ENCODE results near the gene PRKCA. TPM values are rescaled to one million over a fixed set of nuclear protein-coding genes. Genes with fewer than 3 reads are reported as not detected.

Gene PRKCA
- total RNA-seq, 1 donor from 2014 or later = 29.0 TPM

GRCh38 chr17:66533986-66534385, 231.6 kb downstream of the PRKCA start:
- Histone ChIP-seq H3K27me3 (ENCODE audit: low read depth) (no peaks in the 10 kb centered on the region), H3K9me3 (no peaks in the 10 kb centered on the region), H3K4me3 (no peak overlapping the region), H3K4me1 (no peaks in the 10 kb centered on the region), H3K36me3 (no peaks in the 10 kb centered on the region), H3K27ac (no peak overlapping the region)
- DNase-seq (no peak), ATAC-seq (no peak)
- TF ChIP-seq CTCF (IDR thresholded peaks at IDR 0.05) = no peak
- intact Hi-C loops (cut with DNase I) = no loop called here

- ATAC-seq = no peak
- Histone ChIP-seq H3K9me3 (no peaks in the 10 kb centered on the region), H3K27me3 (ENCODE audit: low read depth) (no peaks in the 10 kb centered on the region), H3K4me3 (no peak overlapping the region), H3K27ac (no peak overlapping the region), H3K36me3 (no peaks in the 10 kb centered on the region), H3K4me1 (peaks cover 4% of the 10 kb centered on the region)
- intact Hi-C loops (cut with DNase I) = no loop called here
- TF ChIP-seq CTCF (IDR thresholded peaks at IDR 0.05) = no peak
- DNase-seq = no peak
Measured at GRCh38 chr17:66535611-66536010, 233.2 kb downstream of the PRKCA start.

- H3K27me3 ChIP-seq (ENCODE audit: low read depth) = no peaks in the 10 kb centered on the region
- H3K4me3 ChIP-seq = no peak overlapping the region
- no peak for TF ChIP-seq CTCF (IDR thresholded peaks at IDR 0.05)
- intact Hi-C loops (cut with DNase I) = no loop called here
- ATAC-seq (no peak), DNase-seq (no peak)
- no peaks in the 10 kb centered on the region for H3K9me3 ChIP-seq
- no peaks in the 10 kb centered on the region for H3K36me3 ChIP-seq
- H3K27ac ChIP-seq = no peak overlapping the region
- peaks cover 21% of the 10 kb centered on the region for H3K4me1 ChIP-seq
Measured at GRCh38 chr17:66537502-66537901, 235.1 kb downstream of the PRKCA start.

- TF ChIP-seq CTCF (IDR thresholded peaks at IDR 0.05) = no peak
Measured at GRCh38 chr17:66538776-66539175, 236.4 kb downstream of the PRKCA start.

GRCh38 chr17:66540131-66540781, 237.8 kb downstream of the PRKCA start:
- intact Hi-C loops (cut with DNase I) = no loop called here
- Histone ChIP-seq H3K4me3 (no peak overlapping the region), H3K36me3 (no peaks in the 10 kb centered on the region), H3K4me1 (peaks cover 29% of the 10 kb centered on the region), H3K27ac (peak overlapping the region; percentile 53), H3K27me3 (ENCODE audit: low read depth) (no peaks in the 10 kb centered on the region), H3K9me3 (no peaks in the 10 kb centered on the region)
- DNase-seq = no peak
- peak; percentile 24 to 52 for ATAC-seq
- no peak for TF ChIP-seq CTCF (IDR thresholded peaks at IDR 0.05)

More at GRCh38 chr17:66538776-66539175, 236.4 kb downstream of the PRKCA start:
- intact Hi-C loops (cut with DNase I) = no loop called here
- Histone ChIP-seq H3K9me3 (no peaks in the 10 kb centered on the region), H3K36me3 (no peaks in the 10 kb centered on the region), H3K4me3 (no peak overlapping the region), H3K27me3 (ENCODE audit: low read depth) (no peaks in the 10 kb centered on the region), H3K27ac (no peak overlapping the region), H3K4me1 (peaks cover 29% of the 10 kb centered on the region)
- DNase-seq (no peak), ATAC-seq (no peak)
